Liver (tissue), 9 donors: ENCODE measurements around the gene SLC39A10. TPM values are rescaled to one million over a fixed set of nuclear protein-coding genes. Genes with fewer than 3 reads are reported as not detected.

Source experiments
- DNase-seq: peaks from one replicate; pipeline ENCODE4 v3.0.0-alpha.2; 2017; ENCODE audit warnings: low spot score
- H3K27ac ChIP-seq, 2 donors: one replicate each; pipeline ENCODE4 v1.7.0; 2013; ENCODE audit warnings: inconsistent platforms in 2 of 2, low read length in 2 of 2, control low read depth in 1 of 2, low read depth in 1 of 2, mild to moderate bottlenecking in 1 of 2
- H3K27me3 ChIP-seq, 4 donors: one replicate each; pipeline versions ENCODE4 v1.6.1 to v1.7.0; 2013; ENCODE audit warnings: low read length in 3 of 4, inconsistent platforms in 1 of 4, mild to moderate bottlenecking in 1 of 4, moderate library complexity in 1 of 4; ENCODE audit not compliant: control insufficient read depth in 4 of 4, insufficient read depth in 4 of 4
- H3K36me3 ChIP-seq, 4 donors: one replicate each; pipeline versions ENCODE4 v1.6.1 to v1.7.0; 2013; ENCODE audit warnings: low read length in 3 of 4, mild to moderate bottlenecking in 3 of 4, low read depth in 1 of 4, moderate library complexity in 1 of 4; ENCODE audit not compliant: control insufficient read depth in 4 of 4, insufficient read depth in 3 of 4
- H3K4me1 ChIP-seq, 4 donors: one replicate each; pipeline versions ENCODE4 v1.6.1 to v1.7.0; 2013; ENCODE audit warnings: low read length in 3 of 4, mild to moderate bottlenecking in 3 of 4, moderate library complexity in 1 of 4; ENCODE audit not compliant: control insufficient read depth in 4 of 4, insufficient read depth in 4 of 4
- H3K4me3 ChIP-seq, 3 donors: one replicate each; pipeline versions ENCODE4 v1.6.1 to v1.7.0; 2013; ENCODE audit warnings: low read length in 3 of 3, control low read depth in 1 of 3, low read depth in 1 of 3, mild to moderate bottlenecking in 1 of 3
- H3K9ac ChIP-seq, 2 donors: one replicate each; pipeline ENCODE4 v1.7.0; 2013; ENCODE audit warnings: low read length in 2 of 2, mild to moderate bottlenecking in 2 of 2, moderate library complexity in 2 of 2, control low read depth in 1 of 2, low read depth in 1 of 2
- H3K9me3 ChIP-seq, 4 donors: one replicate each; pipeline versions ENCODE4 v1.6.1 to v1.7.0; 2013; ENCODE audit warnings: low read length in 3 of 4; ENCODE audit not compliant: control insufficient read depth in 4 of 4
- FOXA1 ChIP-seq: IDR thresholded peaks from 2 replicates; pipeline ENCODE4 v1.6.1; 2016; ENCODE audit warnings: antibody characterized with exemption
- HNF4A ChIP-seq, 2 donors: conservative IDR thresholded peaks; 2 replicates each; pipeline ENCODE4 v1.6.1; 2016; ENCODE audit warnings: antibody characterized with exemption in 2 of 2, mild to moderate bottlenecking in 2 of 2
- JUND ChIP-seq, 2 donors: IDR thresholded peaks; 2 replicates each; pipeline ENCODE4 v1.6.1; 2016; ENCODE audit warnings: antibody characterized with exemption in 2 of 2
- NR2F2 ChIP-seq: IDR thresholded peaks from 2 replicates; pipeline ENCODE4 v1.6.1; 2016; ENCODE audit warnings: antibody characterized with exemption
- RAD21 ChIP-seq, 2 donors: IDR thresholded peaks; 2 replicates each; pipeline ENCODE4 v1.6.1; 2016; ENCODE audit warnings: antibody characterized with exemption in 2 of 2, mild to moderate bottlenecking in 2 of 2
- RXRA ChIP-seq, 2 donors: IDR thresholded peaks; 2 replicates each; pipeline ENCODE4 v1.6.1; 2017 to 2018; ENCODE audit warnings: antibody characterized with exemption in 2 of 2, mild to moderate bottlenecking in 1 of 2
- SP1 ChIP-seq: IDR thresholded peaks from 2 replicates; pipeline ENCODE4 v1.6.1; 2018; ENCODE audit warnings: antibody characterized with exemption, mild to moderate bottlenecking
- YY1 ChIP-seq: IDR thresholded peaks from 2 replicates; pipeline ENCODE4 v1.6.1; 2016; ENCODE audit warnings: antibody characterized with exemption, mild to moderate bottlenecking
- WGBS: extraction: QIAGEN DNeasy Blood & Tissue Kit; methylation state at CpG from one replicate; pipeline ENCODE4 v1.1.7; 2013; 5-methylcytosine and 5-hydroxymethylcytosine counted together
- polyA plus RNA-seq, 2 donors: library from polyadenylated mRNA; stranded (reverse) in 1 of 2; unstranded in 1 of 2; fragments of 200-250 nt in 1 of 2; fragments of >200 nt in 1 of 2; fragmentation: Nextera tagmentation in 1 of 2; extraction: Ambion mirVana in 1 of 2; gene quantifications; one replicate each; pipeline versions ENCODE4 v1.2.1 to v1.2.3, GENCODE V29; 2013 to 2015
- total RNA-seq, 2 donors: library from RNA; depleted of rRNA; stranded (reverse); fragments of >200 nt; gene quantifications; one replicate each; pipeline ENCODE4 v1.2.3, GENCODE V29; 2014
- TF ChIP-seq, protein P1 (sequence below): IDR thresholded peaks from 2 replicates; pipeline ENCODE4 v1.6.1; 2016; ENCODE audit warnings: antibody characterized with exemption
- TF ChIP-seq, protein P2 (sequence below): IDR thresholded peaks from 2 replicates; pipeline ENCODE4 v1.6.1; 2016; ENCODE audit warnings: antibody characterized with exemption
- TF ChIP-seq, protein P3 (sequence below): IDR thresholded peaks from 2 replicates; pipeline ENCODE4 v1.6.1; 2016; ENCODE audit warnings: antibody characterized with exemption
- donor health status: healthy.
- donor health status: healthy.
- donor health status: healthy.
- donor health status: healthy.
- donor health status: healthy.

Gene SLC39A10
- total and polyA plus RNA-seq, 4 donors: 0.98 to 7.5 (median 3.4) TPM

DNA sequence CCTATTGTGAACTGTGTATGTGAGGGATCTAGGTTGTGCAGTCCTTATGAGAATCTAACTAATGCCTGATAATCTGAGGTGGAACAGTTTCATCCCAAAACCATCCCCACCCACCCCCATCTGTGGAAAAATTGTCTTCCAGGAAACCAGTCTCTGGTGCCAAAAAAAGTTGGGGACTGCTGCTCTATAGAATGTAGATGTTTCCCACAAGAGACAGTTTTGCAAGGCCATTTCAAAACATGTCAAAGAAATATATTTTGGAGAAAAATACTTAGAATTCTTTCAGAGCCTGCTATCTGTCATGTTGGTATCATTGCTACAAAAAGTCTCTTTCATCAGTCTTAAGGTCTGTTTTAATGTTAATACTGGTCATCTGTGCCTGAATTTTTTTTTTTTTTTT is 4.1 kb upstream of the SLC39A10 start:
- TF ChIP-seq HNF4A (conservative IDR thresholded peaks at IDR 0.05) (no peak), FOXA1 (no peak), JUND (IDR thresholded peaks at IDR 0.05) (no peak), YY1 (no peak), NR2F2 (no peak), SP1 (no peak), RAD21 (IDR thresholded peaks at IDR 0.05) (no peak)
- TF ChIP-seq, protein P1, sequence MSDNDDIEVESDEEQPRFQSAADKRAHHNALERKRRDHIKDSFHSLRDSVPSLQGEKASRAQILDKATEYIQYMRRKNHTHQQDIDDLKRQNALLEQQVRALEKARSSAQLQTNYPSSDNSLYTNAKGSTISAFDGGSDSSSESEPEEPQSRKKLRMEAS: no peak
- TF ChIP-seq, protein P2, sequence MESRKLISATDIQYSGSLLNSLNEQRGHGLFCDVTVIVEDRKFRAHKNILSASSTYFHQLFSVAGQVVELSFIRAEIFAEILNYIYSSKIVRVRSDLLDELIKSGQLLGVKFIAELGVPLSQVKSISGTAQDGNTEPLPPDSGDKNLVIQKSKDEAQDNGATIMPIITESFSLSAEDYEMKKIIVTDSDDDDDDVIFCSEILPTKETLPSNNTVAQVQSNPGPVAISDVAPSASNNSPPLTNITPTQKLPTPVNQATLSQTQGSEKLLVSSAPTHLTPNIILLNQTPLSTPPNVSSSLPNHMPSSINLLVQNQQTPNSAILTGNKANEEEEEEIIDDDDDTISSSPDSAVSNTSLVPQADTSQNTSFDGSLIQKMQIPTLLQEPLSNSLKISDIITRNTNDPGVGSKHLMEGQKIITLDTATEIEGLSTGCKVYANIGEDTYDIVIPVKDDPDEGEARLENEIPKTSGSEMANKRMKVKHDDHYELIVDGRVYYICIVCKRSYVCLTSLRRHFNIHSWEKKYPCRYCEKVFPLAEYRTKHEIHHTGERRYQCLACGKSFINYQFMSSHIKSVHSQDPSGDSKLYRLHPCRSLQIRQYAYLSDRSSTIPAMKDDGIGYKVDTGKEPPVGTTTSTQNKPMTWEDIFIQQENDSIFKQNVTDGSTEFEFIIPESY: no peak
- Histone ChIP-seq H3K27me3 (no peaks in the 10 kb centered on the region), H3K9ac (no peak overlapping the region), H3K36me3 (no peaks in the 10 kb centered on the region), H3K27ac (no peak overlapping the region), H3K9me3 (no peaks in the 10 kb centered on the region), H3K4me3 (no peak overlapping the region), H3K4me1 (peaks cover 0 to 7% (median 2%) of the 10 kb centered on the region in 4 donors)
- no peak for DNase-seq

- DNase-seq: no peak
- TF ChIP-seq, protein P3, sequence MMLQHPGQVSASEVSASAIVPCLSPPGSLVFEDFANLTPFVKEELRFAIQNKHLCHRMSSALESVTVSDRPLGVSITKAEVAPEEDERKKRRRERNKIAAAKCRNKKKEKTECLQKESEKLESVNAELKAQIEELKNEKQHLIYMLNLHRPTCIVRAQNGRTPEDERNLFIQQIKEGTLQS: no peak
- TF ChIP-seq YY1 (peak; percentile 94), RXRA (IDR thresholded peaks at IDR 0.05) (no peak)
- TF ChIP-seq, protein P2: peak; percentile 6
- peaks cover 1 to 25% (median 15%) of the 10 kb centered on the region in 4 donors for H3K4me1 ChIP-seq
- H3K9ac ChIP-seq: peak overlapping the region; percentile 33 to 46
- no peaks in the 10 kb centered on the region for H3K27me3 ChIP-seq
- H3K4me3 ChIP-seq: peak overlapping the region; percentile 30 to 62 (median 47)
- H3K27ac ChIP-seq: peak overlapping the region; percentile 67 to 99
- 29% methylated on average over 19 of the region's 19 CpGs for WGBS
- no peaks in the 10 kb centered on the region for H3K9me3 ChIP-seq
- no peaks in the 10 kb centered on the region for H3K36me3 ChIP-seq
Observed at GRCh38 chr2:195656161-195656858, 716 bp upstream of the SLC39A10 start.
